Neural crest cell (in vitro differentiated cells): ENCODE data around the gene EPN1. TPM values are rescaled to one million over a fixed set of nuclear protein-coding genes. Genes with fewer than 3 reads are reported as not detected.

Experiments
- DNase-seq: peaks from one replicate; pipeline ENCODE4 v3.0.0; 2021; ENCODE audit warnings: low read depth, mixed read lengths, low spot score
- H3K27ac Mint-ChIP-seq: one replicate; pipeline ENCODE4 v1.8.0; 2021; ENCODE audit warnings: mild to moderate bottlenecking, mixed read lengths; ENCODE audit not compliant: unreplicated experiment
- H3K27me3 Mint-ChIP-seq: 2 replicates; pipeline ENCODE4 v1.8.0; 2021; ENCODE audit warnings: low read depth, mild to moderate bottlenecking, mixed read lengths
- H3K36me3 Mint-ChIP-seq: 2 replicates; pipeline ENCODE4 v1.8.0; 2021; ENCODE audit warnings: low read depth, mild to moderate bottlenecking, mixed read lengths
- H3K4me1 Mint-ChIP-seq: 2 replicates; pipeline ENCODE4 v1.8.0; 2021; ENCODE audit warnings: mixed read lengths
- H3K4me3 Mint-ChIP-seq: one replicate; pipeline ENCODE4 v1.8.0; 2021; ENCODE audit warnings: mild to moderate bottlenecking, mixed read lengths
- H3K9me3 Mint-ChIP-seq: 2 replicates; pipeline ENCODE4 v1.8.0; 2021; ENCODE audit warnings: mixed read lengths
- total RNA-seq: library from RNA; stranded (reverse); gene quantifications from 2 replicates; pipeline ENCODE4 v1.2.1, GENCODE V29; 2021
- TF ChIP-seq, protein P1 (sequence below): fragments of 200-600 bp; sonication (generic); conservative IDR thresholded peaks from 2 replicates; pipeline ENCODE4 v1.5.0; 2021; ENCODE audit warnings: antibody characterized with exemption, mild to moderate bottlenecking

EPN1 gene
- total RNA-seq, 1 donor from 2014 or later, result 129 TPM

DNA sequence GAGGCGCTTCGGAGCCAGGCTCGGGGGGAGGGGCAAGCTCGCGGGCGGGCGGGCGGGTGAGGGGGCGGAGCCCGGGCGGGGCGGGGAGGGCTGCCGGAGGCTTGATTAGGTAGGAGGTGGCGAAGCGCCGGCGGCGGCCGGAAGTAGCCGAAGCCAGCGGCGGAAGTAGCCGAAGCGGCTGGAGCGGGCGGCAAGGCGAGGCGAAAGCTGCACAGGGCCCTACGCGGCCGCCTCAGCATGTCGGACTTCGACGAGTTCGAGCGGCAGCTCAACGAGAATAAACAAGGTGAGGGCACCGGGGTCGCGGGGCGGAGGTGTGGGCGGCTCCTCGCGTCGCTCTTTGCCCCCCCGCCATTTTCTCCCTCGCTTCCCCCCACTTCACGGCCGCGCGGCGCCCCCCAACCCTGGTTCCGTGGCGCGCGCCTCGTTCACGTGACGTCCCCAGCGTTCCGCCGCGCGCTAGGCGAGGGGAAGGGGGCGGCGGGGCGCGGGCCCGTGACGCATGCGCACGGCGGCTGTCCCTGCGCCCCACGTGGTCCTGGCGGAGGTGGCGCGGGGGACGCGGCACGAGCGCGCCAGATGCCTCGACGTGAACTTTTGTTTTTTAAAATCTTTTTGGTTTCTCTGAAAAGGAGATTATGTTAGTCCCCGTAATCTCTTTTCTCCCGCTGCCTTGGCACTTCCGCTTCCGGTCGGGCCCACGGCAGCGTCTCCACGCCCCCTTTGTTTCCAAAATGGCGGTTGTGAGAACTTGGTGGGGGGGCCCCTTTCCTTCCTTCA lies 20.0 kb upstream of the EPN1 start, which contains the start of gene U2AF2:
TSS of gene U2AF2 (plus strand) at position 168 of the 780 bp plus-strand sequence. CDS start at position 238, 70 bp downstream.
- Mint-ChIP-seq H3K27me3 (peaks cover 9% of the 10 kb centered on the region), H3K4me1 (peaks cover 27% of the 10 kb centered on the region), H3K4me3 (peak within 1 kb of the TSS; percentile 95), H3K36me3 (peaks cover 3% of the 10 kb centered on the region), H3K27ac (peak within 1 kb of the TSS; percentile 99), H3K9me3 (no peaks in the 10 kb centered on the region)
- TF ChIP-seq, protein P1, sequence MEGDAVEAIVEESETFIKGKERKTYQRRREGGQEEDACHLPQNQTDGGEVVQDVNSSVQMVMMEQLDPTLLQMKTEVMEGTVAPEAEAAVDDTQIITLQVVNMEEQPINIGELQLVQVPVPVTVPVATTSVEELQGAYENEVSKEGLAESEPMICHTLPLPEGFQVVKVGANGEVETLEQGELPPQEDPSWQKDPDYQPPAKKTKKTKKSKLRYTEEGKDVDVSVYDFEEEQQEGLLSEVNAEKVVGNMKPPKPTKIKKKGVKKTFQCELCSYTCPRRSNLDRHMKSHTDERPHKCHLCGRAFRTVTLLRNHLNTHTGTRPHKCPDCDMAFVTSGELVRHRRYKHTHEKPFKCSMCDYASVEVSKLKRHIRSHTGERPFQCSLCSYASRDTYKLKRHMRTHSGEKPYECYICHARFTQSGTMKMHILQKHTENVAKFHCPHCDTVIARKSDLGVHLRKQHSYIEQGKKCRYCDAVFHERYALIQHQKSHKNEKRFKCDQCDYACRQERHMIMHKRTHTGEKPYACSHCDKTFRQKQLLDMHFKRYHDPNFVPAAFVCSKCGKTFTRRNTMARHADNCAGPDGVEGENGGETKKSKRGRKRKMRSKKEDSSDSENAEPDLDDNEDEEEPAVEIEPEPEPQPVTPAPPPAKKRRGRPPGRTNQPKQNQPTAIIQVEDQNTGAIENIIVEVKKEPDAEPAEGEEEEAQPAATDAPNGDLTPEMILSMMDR, result no peak
- peak; percentile 94 for DNase-seq

- no peak for DNase-seq
- TF ChIP-seq, protein P1, result no peak
- H3K9me3 Mint-ChIP-seq, result no peaks in the 10 kb centered on the region
- H3K36me3 Mint-ChIP-seq, result peaks cover 3% of the 10 kb centered on the region
- peaks cover 27% of the 10 kb centered on the region for H3K4me1 Mint-ChIP-seq
- H3K27me3 Mint-ChIP-seq, result peaks cover 9% of the 10 kb centered on the region
- H3K27ac Mint-ChIP-seq, result peak overlapping the region; percentile 98
- peak overlapping the region; percentile 92 for H3K4me3 Mint-ChIP-seq
These were observed 19.4 kb upstream of the EPN1 start for GRCh38 chr19:55655648-55656040.

DNA sequence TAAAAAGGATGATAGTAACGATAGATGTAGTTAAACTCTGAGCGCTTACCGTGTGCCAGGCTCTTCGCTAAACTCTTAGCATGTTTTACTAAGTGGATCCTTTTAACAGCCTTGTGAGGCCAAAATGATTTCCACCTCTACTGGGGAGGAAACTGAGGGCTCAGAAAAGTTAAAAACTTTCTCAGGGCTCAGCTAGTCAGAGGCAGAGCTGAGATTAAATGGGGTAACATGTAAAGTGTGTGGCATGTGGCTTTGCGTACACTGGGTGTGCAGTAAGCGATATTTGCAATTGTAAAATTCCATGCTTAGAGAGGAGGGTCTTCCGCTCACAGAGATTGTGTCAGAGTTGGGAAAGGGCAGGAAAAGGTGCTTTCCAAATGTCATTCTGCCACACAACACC lies 18.5 kb upstream of the EPN1 start:
- H3K36me3 Mint-ChIP-seq, result peaks cover 3% of the 10 kb centered on the region
- H3K27me3 Mint-ChIP-seq, result peaks cover 9% of the 10 kb centered on the region
- TF ChIP-seq, protein P1, result no peak
- H3K4me3 Mint-ChIP-seq, result peak overlapping the region; percentile 92
- no peaks in the 10 kb centered on the region for H3K9me3 Mint-ChIP-seq
- H3K27ac Mint-ChIP-seq, result no peak overlapping the region
- no peak for DNase-seq
- peaks cover 27% of the 10 kb centered on the region for H3K4me1 Mint-ChIP-seq

- peaks cover 9% of the 10 kb centered on the region for H3K27me3 Mint-ChIP-seq
- peaks cover 27% of the 10 kb centered on the region for H3K4me1 Mint-ChIP-seq
- no peak overlapping the region for H3K27ac Mint-ChIP-seq
These were observed 17.9 kb upstream of the EPN1 start for GRCh38 chr19:55656988-55657747.

DNA sequence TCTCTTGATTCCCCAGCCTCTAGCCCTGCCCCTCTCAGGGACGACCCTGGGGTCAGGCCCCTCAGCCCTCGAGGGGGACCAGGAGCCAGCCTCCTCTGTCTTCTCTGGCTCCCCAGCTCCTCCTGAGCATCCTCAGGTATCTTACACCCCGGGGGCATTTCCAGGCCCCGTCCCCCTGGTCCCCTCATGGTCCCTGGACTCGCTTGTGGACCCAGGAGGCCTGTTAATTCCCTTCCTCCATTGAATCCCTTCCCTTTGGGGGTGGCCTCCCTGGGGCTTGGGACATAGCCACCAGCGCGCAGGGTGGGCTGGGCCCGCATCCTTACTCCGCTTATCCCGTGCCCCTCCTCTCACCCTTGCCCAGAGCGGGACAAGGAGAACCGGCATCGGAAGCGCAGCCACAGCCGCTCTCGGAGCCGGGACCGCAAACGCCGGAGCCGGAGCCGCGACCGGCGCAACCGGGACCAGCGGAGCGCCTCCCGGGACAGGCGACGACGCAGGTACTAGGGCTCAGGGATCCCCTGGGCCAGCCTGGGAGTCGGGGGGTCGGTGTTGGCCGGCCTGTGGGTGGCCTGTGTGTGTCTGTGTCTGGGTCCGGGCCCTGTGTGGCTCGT lies 16.1 kb upstream of the EPN1 start:
- Mint-ChIP-seq H3K27ac (no peak overlapping the region), H3K27me3 (peaks cover 6% of the 10 kb centered on the region), H3K4me3 (peak overlapping the region; percentile 92), H3K9me3 (no peaks in the 10 kb centered on the region), H3K36me3 (peaks cover 14% of the 10 kb centered on the region), H3K4me1 (peaks cover 27% of the 10 kb centered on the region)
- no peak for DNase-seq
- TF ChIP-seq, protein P1, result no peak

More at GRCh38 chr19:55656988-55657747, 17.9 kb upstream of the EPN1 start:
- Mint-ChIP-seq H3K36me3 (peaks cover 6% of the 10 kb centered on the region), H3K9me3 (no peaks in the 10 kb centered on the region), H3K4me3 (peak overlapping the region; percentile 92)
- no peak for DNase-seq
- TF ChIP-seq, protein P1, result no peak
